Measurements from ENCODE around the gene MROH7.

MROH7 gene

GRCh38 chr1:54742282-54742681, 100.7 kb downstream of the MROH7 start:
- DNase-seq (ENCODE audit: low read depth) = no peak

- DNase-seq (ENCODE audit: low read depth) = no peak
Observed at GRCh38 chr1:54743416-54744226, 102.0 kb downstream of the MROH7 start.

GRCh38 chr1:54744696-54745095, 103.1 kb downstream of the MROH7 start:
- DNase-seq (ENCODE audit: low read depth) = no peak

- DNase-seq (ENCODE audit: low read depth) = no peak
Observed at GRCh38 chr1:54745274-54745673, 103.7 kb downstream of the MROH7 start.

GRCh38 chr1:54745864-54746263, 104.3 kb downstream of the MROH7 start:
- no peak for DNase-seq (ENCODE audit: low read depth)

- DNase-seq (ENCODE audit: low read depth) = no peak
Observed at GRCh38 chr1:54748094-54748835, 106.7 kb downstream of the MROH7 start.

GRCh38 chr1:54750596-54750995, 109.0 kb downstream of the MROH7 start:
- DNase-seq (ENCODE audit: low read depth) = no peak

GRCh38 chr1:54751426-54751825, 109.8 kb downstream of the MROH7 start:
- DNase-seq (ENCODE audit: low read depth) = no peak

- no peak for DNase-seq (ENCODE audit: low read depth)
Observed at GRCh38 chr1:54754045-54754444, 112.5 kb downstream of the MROH7 start.

- DNase-seq (ENCODE audit: low read depth) = no peak
Observed at GRCh38 chr1:54754486-54755285, 113.1 kb downstream of the MROH7 start.

- no peak for DNase-seq (ENCODE audit: low read depth)
Observed at GRCh38 chr1:54757833-54758232, 116.2 kb downstream of the MROH7 start.

GRCh38 chr1:54758678-54759348, 117.2 kb downstream of the MROH7 start:
- no peak for DNase-seq (ENCODE audit: low read depth)
